ENCODE measurements around the gene UBE2J2.

DNA sequence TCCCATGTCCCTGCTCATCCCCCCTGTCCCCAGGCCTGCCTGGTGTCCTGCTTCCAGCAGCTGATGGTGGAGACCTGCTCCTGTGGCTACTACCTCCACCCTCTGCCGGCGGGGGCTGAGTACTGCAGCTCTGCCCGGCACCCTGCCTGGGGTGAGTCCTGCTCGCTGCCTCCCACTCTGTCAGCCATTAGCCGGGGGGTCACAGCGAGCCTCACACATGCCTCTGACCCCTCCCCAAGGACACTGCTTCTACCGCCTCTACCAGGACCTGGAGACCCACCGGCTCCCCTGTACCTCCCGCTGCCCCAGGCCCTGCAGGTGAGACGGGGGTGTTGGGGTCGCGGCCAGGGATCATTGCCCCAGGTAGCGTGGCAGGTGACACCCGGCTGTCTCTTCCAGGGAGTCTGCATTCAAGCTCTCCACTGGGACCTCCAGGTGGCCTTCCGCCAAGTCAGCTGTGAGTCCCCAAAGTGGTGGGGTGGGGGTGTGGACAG is 16.6 kb upstream of the UBE2J2 start:
- TF ChIP-seq POLR2A (IDR thresholded peaks at IDR 0.05; ENCODE audit: low read length) (no peak), GATA1 (IDR thresholded peaks at IDR 0.05; ENCODE audit: low read depth, low read length) (no peak)
